ENCODE measurements around the gene DNAH14. TPM values are rescaled to one million over a fixed set of nuclear protein-coding genes. Genes with fewer than 3 reads are reported as not detected.
A peak's percentile ranks its signal among the peaks of the same experiment; 100 is the strongest.

Gene DNAH14
- total and polyA plus RNA-seq, 9 donors = 3.7 to 61.4 (median 24.2) TPM

DNA sequence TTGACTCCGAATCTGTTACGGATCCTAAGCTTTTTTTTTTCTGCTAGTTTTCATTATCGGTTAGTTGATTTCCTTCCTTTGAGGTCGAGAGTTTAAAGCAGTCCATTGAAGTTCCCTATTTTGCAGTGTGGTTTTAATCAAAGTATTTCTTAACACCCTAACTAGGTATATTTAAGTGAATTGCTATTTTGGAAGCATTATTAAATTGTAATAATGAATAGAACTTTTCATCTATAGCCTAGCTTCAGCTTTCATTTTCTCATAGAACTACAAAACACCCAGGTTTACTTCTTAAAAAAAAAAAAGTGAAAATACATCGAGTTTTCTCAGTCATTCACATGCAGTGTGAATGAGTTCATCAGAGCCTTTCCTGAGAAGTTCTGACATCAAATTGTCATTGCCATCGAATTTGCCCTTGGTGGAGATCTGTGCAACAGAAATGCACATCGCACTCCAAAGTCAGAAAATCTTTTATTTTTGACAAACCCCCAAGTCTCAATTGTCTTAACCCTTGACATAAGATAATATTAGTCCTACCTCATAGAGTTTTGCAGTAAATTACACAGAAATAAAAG is 499.5 kb downstream of the DNAH14 start:
- WGBS, 3 donors = 18 to 22% (median 20%) methylated on average over 7 of the region's 7 CpGs
- no peaks in the 10 kb centered on the region for H3K27me3 ChIP-seq
- H3K9me3 ChIP-seq = no peaks in the 10 kb centered on the region
- H3K4me1 ChIP-seq (ENCODE audit: insufficient read depth) = peaks cover 10% of the 10 kb centered on the region
- H3K4me3 ChIP-seq = peak overlapping the region; percentile 90
- intact Hi-C loops (cut with DNase I) = no loop called here
- no peak for TF ChIP-seq POLR2A (IDR thresholded peaks at IDR 0.05)
- peak overlapping the region; percentile 91 to 94 for H3K27ac ChIP-seq
- H3K36me3 ChIP-seq = no peaks in the 10 kb centered on the region
- no peak for DNase-seq

DNA sequence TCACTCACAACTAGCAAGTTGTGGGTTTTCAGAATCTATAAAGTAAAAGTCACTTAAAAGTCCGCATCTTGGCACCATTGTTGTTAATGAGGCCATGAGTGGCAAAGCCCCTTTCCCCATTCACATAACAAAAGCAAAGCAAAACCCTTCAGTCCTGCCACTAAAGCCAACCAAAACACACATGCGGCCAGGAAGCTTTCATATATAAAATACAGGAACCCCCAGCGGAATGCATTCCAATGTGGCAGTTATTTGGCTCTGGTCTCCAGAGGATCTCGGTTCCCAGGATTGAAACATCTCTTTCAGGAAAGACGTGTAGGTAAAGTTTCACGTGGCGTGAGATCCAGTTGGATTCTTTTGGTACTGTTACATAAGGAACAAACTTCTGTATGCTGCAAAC is 500.8 kb downstream of the DNAH14 start:
- peaks cover 4% of the 10 kb centered on the region for H3K4me1 ChIP-seq (ENCODE audit: insufficient read depth)
- intact Hi-C loops (cut with DNase I) = no loop called here
- H3K9me3 ChIP-seq = no peaks in the 10 kb centered on the region
- TF ChIP-seq POLR2A (IDR thresholded peaks at IDR 0.05) (no peak), EP300 (IDR thresholded peaks at IDR 0.05) (no peak)
- TF ChIP-seq, protein P1, sequence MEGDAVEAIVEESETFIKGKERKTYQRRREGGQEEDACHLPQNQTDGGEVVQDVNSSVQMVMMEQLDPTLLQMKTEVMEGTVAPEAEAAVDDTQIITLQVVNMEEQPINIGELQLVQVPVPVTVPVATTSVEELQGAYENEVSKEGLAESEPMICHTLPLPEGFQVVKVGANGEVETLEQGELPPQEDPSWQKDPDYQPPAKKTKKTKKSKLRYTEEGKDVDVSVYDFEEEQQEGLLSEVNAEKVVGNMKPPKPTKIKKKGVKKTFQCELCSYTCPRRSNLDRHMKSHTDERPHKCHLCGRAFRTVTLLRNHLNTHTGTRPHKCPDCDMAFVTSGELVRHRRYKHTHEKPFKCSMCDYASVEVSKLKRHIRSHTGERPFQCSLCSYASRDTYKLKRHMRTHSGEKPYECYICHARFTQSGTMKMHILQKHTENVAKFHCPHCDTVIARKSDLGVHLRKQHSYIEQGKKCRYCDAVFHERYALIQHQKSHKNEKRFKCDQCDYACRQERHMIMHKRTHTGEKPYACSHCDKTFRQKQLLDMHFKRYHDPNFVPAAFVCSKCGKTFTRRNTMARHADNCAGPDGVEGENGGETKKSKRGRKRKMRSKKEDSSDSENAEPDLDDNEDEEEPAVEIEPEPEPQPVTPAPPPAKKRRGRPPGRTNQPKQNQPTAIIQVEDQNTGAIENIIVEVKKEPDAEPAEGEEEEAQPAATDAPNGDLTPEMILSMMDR (IDR thresholded peaks at IDR 0.05) = no peak
- H3K27me3 ChIP-seq = no peaks in the 10 kb centered on the region
- no peak overlapping the region for H3K4me3 ChIP-seq
- WGBS, 3 donors = 76 to 84% (median 81%) methylated on average over 7 of the region's 7 CpGs
- H3K27ac ChIP-seq = no peak overlapping the region
- no peaks in the 10 kb centered on the region for H3K36me3 ChIP-seq
- DNase-seq = no peak

DNA sequence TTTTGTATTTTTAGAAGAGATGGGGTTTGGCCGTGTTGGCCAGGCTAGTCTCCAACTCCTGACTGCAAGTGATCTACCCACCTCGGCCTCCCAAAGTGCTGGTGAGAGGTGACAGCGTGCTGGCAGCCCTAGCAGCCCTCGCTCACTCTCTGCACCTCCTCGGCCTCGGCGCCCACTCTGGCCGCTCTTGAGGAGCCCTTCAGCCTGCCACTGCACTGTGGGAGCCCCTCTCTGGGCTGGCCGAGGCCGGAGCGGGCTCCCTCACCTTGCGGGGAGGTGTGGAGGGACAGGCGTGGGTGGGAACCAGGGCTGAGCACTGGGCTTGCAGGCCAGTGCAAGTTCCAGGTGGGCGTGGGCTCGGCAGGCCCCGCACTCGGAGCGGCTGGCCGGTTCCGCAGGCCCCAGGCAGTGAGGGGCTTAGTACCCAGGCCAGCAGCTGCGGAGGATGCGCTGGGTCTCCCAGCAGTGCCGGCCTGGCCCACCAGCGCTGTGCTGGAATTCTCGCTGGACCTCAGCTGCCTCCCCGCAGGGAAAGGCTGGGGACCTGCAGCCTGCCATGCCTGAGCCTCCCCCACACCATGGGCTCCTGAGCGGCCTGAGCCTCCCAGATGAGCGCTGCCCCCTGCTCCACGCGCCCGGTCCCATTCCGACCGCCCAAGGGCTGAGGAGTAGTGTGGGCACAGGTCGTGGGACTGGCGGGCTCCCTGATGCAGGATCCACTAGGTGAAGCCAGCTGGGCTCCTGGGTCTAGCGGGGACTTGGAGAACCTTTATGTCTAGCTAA is 501.8 kb downstream of the DNAH14 start:
- Histone ChIP-seq H3K27me3 (no peaks in the 10 kb centered on the region), H3K4me3 (no peak overlapping the region), H3K9me3 (no peaks in the 10 kb centered on the region), H3K4me1 (ENCODE audit: insufficient read depth) (no peaks in the 10 kb centered on the region), H3K36me3 (no peaks in the 10 kb centered on the region), H3K27ac (no peak overlapping the region)
- intact Hi-C loops (cut with DNase I) = no loop called here
- TF ChIP-seq, protein P1 (IDR thresholded peaks at IDR 0.05) = no peak
- TF ChIP-seq POLR2A (IDR thresholded peaks at IDR 0.05) (no peak), EP300 (IDR thresholded peaks at IDR 0.05) (no peak)
- no peak for DNase-seq
- 93 to 96% (median 94%) methylated on average over 30 to 36 of the region's 36 CpGs for WGBS, 3 donors

DNA sequence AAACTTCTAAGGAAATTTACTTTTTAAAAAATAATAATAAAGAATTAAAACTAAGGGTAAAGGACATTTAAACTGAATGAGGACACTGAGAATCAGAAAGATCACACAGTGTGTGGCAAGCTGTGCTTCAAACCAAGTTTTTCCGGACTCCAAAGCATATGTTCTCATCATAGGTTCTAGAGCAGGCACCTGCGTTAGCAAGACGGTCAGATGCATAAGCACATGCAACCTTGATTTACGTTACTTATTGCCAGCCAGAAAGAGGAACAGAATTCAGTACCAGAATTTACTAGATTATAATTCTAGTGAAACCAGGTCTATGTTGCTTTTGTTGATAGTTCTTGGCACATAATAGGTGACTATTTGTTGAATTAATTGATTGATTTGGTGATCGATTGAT is 504.6 kb downstream of the DNAH14 start:
- Histone ChIP-seq H3K27ac (no peak overlapping the region), H3K36me3 (no peaks in the 10 kb centered on the region), H3K27me3 (no peaks in the 10 kb centered on the region), H3K4me1 (ENCODE audit: insufficient read depth) (no peaks in the 10 kb centered on the region), H3K4me3 (no peak overlapping the region), H3K9me3 (no peaks in the 10 kb centered on the region)
- WGBS, 3 donors = 36 to 59% (median 51%) methylated on average over 5 of the region's 5 CpGs
- DNase-seq = no peak
- no peak for TF ChIP-seq POLR2A (IDR thresholded peaks at IDR 0.05)
- TF ChIP-seq, protein P1 (IDR thresholded peaks at IDR 0.05) = no peak
- intact Hi-C loops (cut with DNase I) = no loop called here

DNA sequence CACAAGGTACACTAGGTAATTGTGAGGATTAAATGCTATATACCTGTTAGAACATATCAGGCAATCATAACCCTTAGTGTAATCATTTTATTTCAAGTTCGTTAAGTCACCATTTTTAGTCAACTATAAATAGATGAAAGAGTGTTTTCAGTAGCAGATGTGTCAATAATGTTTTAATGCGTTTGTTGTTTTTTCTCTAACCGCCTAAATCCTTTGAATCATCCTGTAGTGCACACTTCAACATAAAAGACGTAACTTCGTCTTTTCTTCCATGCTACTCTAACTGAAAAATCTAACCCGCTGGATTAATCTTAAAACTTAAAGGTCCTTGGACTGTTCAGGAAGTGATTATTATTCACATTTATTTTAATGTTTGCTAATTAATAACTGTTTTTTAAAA is 505.6 kb downstream of the DNAH14 start:
- intact Hi-C loops (cut with DNase I) = no loop called here
- no peak overlapping the region for H3K27ac ChIP-seq

More for the DNA sequence above, 505.6 kb downstream of the DNAH14 start:
- H3K4me1 ChIP-seq (ENCODE audit: insufficient read depth) = no peaks in the 10 kb centered on the region
- WGBS, 3 donors = 73 to 77% (median 77%) methylated on average over 6 of the region's 6 CpGs
- no peak for TF ChIP-seq POLR2A (IDR thresholded peaks at IDR 0.05)
- no peak for TF ChIP-seq EP300 (IDR thresholded peaks at IDR 0.05)
- TF ChIP-seq, protein P1 (IDR thresholded peaks at IDR 0.05) = no peak
- no peak for DNase-seq
- H3K27me3 ChIP-seq = no peaks in the 10 kb centered on the region
- H3K36me3 ChIP-seq = no peaks in the 10 kb centered on the region
- no peaks in the 10 kb centered on the region for H3K9me3 ChIP-seq
- no peak overlapping the region for H3K4me3 ChIP-seq
